ENCODE measurements around the gene WDR72.

Gene WDR72

DNA sequence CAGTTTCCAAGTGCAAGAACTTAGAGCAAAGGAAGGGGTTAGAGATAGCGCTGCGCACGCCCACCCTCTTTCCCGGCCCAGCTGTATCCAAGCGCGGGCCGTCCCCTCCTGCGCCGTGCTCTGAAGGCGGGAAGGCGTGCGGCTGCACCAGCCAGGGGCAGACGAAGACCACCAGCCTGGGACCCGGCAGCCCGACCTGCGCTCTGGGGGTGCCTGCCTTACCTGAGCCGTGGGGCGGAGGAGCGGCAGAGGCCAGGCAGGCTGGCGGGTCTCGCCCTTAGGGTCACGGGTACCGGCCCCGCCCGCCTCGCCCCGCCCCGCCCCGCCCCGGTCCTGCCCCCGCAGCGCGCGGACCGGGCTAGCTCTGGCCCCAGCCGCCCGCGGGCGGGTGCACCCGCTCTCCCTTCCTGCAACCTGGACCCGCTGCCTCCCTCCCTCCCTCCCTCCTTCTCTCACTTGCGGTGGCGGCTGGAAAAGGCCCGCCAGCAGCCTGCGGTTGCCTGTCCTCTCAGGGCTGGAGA, at the start of gene WDR72:
Gene WDR72, minus strand, starts transcription at position 253 of the 521 bp plus-strand sequence. CDS start 26,514 bp downstream, outside the sequence.
- no peak for DNase-seq (ENCODE audit: low read depth)
- H3K4me3 ChIP-seq (ENCODE audit: low read length) = no peak within 1 kb of the TSS
- TF ChIP-seq, protein P1, sequence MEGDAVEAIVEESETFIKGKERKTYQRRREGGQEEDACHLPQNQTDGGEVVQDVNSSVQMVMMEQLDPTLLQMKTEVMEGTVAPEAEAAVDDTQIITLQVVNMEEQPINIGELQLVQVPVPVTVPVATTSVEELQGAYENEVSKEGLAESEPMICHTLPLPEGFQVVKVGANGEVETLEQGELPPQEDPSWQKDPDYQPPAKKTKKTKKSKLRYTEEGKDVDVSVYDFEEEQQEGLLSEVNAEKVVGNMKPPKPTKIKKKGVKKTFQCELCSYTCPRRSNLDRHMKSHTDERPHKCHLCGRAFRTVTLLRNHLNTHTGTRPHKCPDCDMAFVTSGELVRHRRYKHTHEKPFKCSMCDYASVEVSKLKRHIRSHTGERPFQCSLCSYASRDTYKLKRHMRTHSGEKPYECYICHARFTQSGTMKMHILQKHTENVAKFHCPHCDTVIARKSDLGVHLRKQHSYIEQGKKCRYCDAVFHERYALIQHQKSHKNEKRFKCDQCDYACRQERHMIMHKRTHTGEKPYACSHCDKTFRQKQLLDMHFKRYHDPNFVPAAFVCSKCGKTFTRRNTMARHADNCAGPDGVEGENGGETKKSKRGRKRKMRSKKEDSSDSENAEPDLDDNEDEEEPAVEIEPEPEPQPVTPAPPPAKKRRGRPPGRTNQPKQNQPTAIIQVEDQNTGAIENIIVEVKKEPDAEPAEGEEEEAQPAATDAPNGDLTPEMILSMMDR (IDR thresholded peaks at IDR 0.05; ENCODE audit: insufficient read depth, low read depth, low read length, missing control alignments) = no peak

DNA sequence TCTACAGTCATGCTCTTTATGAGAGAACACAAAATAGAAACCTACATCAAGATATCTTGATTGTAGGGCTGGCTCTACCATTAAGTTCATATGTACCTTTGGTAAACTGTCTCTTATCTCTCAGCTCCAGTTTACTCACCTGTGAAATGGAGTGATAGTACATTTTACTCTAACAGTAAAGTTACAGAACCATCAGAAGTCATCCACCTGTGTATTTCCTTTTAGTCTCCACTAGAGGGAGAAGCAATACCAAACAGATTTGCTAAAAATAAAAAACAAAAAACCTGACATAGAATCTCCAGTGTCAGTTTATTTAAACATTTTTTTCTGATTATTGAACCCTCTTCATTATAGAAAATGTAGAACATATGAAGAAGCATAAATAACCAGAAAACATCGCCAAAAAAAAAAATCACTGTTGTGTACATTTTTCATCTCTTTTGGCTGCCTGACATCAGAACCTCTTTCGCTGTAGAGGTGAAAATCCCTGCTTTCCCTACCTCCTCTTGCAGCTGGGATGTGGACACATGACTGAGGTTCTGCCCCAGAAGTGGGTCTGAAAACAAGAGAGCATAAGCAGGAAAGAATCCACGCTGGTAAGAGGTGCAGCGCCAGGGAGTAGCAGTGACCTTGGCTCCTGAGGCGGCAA, 48.7 kb upstream of the WDR72 start:
- TF ChIP-seq, protein P1 (IDR thresholded peaks at IDR 0.05; ENCODE audit: insufficient read depth, low read depth, low read length, missing control alignments) = peak; percentile 53
- no peak overlapping the region for H3K4me3 ChIP-seq (ENCODE audit: low read length)
- peak; percentile 13 for DNase-seq (ENCODE audit: low read depth)

DNA sequence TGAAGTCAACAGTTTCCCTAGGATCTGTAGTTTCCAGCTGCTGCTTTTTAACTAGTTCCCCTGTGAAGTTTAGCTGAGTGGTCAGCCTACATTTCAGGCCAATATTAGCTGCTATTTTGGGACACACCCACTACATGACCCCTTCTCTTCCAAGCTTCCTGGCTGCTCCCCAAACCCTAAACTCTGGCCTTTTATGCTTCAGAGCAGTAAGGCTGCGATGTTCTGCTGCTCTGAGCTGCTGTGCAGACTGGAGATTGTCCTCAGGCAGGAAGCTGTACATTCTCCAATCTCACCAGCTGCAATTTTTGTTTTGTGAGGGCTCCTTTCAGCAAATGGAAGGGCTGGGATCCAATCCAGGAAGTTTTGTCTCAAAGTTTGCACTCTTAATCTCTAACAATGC, 48.0 kb upstream of the WDR72 start:
- TF ChIP-seq, protein P1 (IDR thresholded peaks at IDR 0.05; ENCODE audit: insufficient read depth, low read depth, low read length, missing control alignments) = no peak
- no peak overlapping the region for H3K4me3 ChIP-seq (ENCODE audit: low read length)
- no peak for DNase-seq (ENCODE audit: low read depth)

DNA sequence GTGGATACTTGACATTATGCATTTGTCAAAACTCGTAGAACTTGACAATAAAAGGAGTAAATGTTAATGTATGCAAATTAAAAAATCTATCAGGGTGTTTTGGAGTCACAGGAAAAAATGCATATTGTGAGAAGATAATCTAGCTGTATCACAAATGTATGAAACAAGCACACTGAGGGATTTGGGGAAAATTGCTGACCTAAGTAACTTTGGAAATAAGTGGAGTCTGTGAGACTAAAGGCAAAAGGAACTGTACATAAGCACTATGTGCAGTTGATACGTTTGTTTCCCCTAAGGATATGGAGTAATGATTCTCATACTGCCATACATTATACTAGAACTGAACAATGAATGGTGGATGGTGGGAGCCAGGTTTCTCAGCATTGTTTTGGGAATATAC, 43.2 kb upstream of the WDR72 start:
- TF ChIP-seq, protein P1 (IDR thresholded peaks at IDR 0.05; ENCODE audit: insufficient read depth, low read depth, low read length, missing control alignments) = no peak
- DNase-seq (ENCODE audit: low read depth) = no peak
- no peak overlapping the region for H3K4me3 ChIP-seq (ENCODE audit: low read length)

DNA sequence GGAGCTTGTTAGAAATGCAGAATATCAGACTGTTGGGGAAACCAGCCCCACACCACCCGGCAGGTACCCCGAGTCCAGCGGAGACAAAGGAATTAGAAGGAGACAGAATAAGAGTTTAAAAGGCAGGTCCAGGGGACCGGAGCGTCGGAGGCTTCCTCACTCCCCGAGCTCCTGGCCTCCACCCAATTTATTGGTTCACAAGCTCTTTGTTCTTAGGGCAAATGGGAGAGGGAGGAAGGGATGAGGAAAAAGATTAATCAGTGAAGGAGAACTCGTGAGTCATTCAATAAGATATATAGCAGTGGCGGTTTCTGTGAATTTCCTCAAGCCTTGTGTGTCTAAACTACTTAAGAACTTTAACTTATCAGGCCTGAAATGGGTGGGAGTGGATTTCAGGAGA, 32.1 kb upstream of the WDR72 start:
- TF ChIP-seq, protein P1 (IDR thresholded peaks at IDR 0.05; ENCODE audit: insufficient read depth, low read depth, low read length, missing control alignments) = no peak
- no peak overlapping the region for H3K4me3 ChIP-seq (ENCODE audit: low read length)
- DNase-seq (ENCODE audit: low read depth) = no peak

DNA sequence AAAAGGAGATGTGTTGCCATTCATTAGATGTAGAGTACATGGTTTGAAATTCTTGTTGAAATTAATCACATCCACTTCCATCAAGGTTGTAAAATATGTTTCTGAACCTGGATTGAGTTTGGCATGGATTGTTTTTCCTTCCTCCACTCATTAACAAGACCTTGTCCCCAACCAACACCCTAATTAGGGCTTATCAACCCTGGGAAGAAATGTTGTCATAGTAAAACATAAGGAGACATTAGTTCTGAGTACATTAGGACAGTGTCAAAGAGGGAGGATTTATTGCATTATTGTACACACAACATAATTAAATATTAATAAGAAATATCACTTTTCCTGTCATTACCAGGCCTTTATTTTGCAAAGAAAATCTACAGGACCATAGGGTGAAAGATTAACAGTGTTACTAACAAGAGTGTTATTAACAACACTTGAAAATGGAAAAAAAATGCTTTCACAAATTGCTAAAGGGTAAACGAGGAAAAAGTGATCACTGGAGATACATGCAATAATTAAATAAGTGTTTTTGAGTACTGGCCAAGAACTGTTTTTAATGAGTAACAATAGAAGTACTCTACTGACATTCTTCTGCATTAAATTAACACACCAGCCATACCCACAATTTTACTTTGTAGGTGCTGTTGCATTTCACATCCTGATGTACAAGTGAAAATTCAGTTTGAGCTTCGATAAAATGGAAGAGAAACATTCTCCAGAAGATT, 30.4 kb upstream of the WDR72 start:
- no peak for DNase-seq (ENCODE audit: low read depth)
- TF ChIP-seq, protein P1 (IDR thresholded peaks at IDR 0.05; ENCODE audit: insufficient read depth, low read depth, low read length, missing control alignments) = no peak
- no peak overlapping the region for H3K4me3 ChIP-seq (ENCODE audit: low read length)
